H9 (cell line): ENCODE data around the gene HEXIM1. TPM values are rescaled to one million over a fixed set of nuclear protein-coding genes. Genes with fewer than 3 reads are reported as not detected.

Experiments used
- DNase-seq: peaks from one replicate; pipeline ENCODE4 v3.0.0-alpha.2; 2017
- H2AFZ ChIP-seq: one replicate; pipeline ENCODE4 v1.6.1; 2013; ENCODE audit warnings: mild to moderate bottlenecking, low read length, control low read depth, moderate library complexity
- H2AK5ac ChIP-seq: 2 replicates; pipeline ENCODE4 v1.6.1; 2013; ENCODE audit warnings: low read length, control low read depth, mixed read lengths; ENCODE audit not compliant: insufficient read length
- H2BK120ac ChIP-seq: one replicate; pipeline ENCODE4 v1.6.1; 2013; ENCODE audit warnings: low read depth, mild to moderate bottlenecking, low read length, control low read depth, inconsistent platforms; ENCODE audit not compliant: poor library complexity, severe bottlenecking
- H2BK12ac ChIP-seq: 2 replicates; pipeline ENCODE4 v1.6.1; 2013; ENCODE audit warnings: low read length, control low read depth, mixed read lengths, low read depth; ENCODE audit not compliant: insufficient read length
- H2BK15ac ChIP-seq: 2 replicates; pipeline ENCODE4 v1.6.1; 2013; ENCODE audit warnings: low read depth, low read length, control low read depth
- H2BK20ac ChIP-seq: one replicate; pipeline ENCODE4 v1.6.1; 2013; ENCODE audit warnings: low read depth, mild to moderate bottlenecking, low read length, control low read depth, inconsistent platforms; ENCODE audit not compliant: poor library complexity, severe bottlenecking
- H2BK5ac ChIP-seq: 2 replicates; pipeline ENCODE4 v1.6.1; 2013; ENCODE audit warnings: low read length, control low read depth, mixed read lengths; ENCODE audit not compliant: insufficient read length
- H3K14ac ChIP-seq: 2 replicates; pipeline ENCODE4 v1.6.1; 2013; ENCODE audit warnings: low read length, control low read depth; ENCODE audit not compliant: insufficient read depth
- H3K18ac ChIP-seq: 2 replicates; pipeline ENCODE4 v1.6.1; 2013; ENCODE audit warnings: low read depth, mild to moderate bottlenecking, mixed read lengths, low read length, control low read depth; ENCODE audit not compliant: insufficient read length
- H3K23ac ChIP-seq: 2 replicates; pipeline ENCODE4 v1.6.1; 2013; ENCODE audit warnings: low read length, control low read depth, mixed read lengths, low read depth; ENCODE audit not compliant: insufficient read length
- H3K23me2 ChIP-seq: 2 replicates; pipeline ENCODE4 v1.6.1; 2013; ENCODE audit warnings: low read depth, mild to moderate bottlenecking, mixed read lengths, low read length, control low read depth; ENCODE audit not compliant: insufficient read length, poor library complexity, severe bottlenecking
- H3K27ac ChIP-seq: 2 replicates; pipeline ENCODE4 v1.5.1; 2013; ENCODE audit warnings: low read length, control low read depth, mixed read lengths, low read depth; ENCODE audit not compliant: insufficient read length
- H3K27me3 ChIP-seq: 2 replicates; pipeline ENCODE4 v1.6.1; 2013; ENCODE audit warnings: low read length, control low read depth, inconsistent platforms; ENCODE audit not compliant: insufficient read depth
- H3K4ac ChIP-seq: 2 replicates; pipeline ENCODE4 v1.6.1; 2013; ENCODE audit warnings: low read depth, mild to moderate bottlenecking, control low read depth, inconsistent platforms, low read length, moderate library complexity
- H3K4me1 ChIP-seq: 2 replicates; pipeline ENCODE4 v1.6.1; 2013; ENCODE audit warnings: low read length, control low read depth, inconsistent platforms; ENCODE audit not compliant: insufficient read depth
- H3K4me2 ChIP-seq: 2 replicates; pipeline ENCODE4 v1.6.1; 2013; ENCODE audit warnings: low read length, control low read depth, mixed read lengths; ENCODE audit not compliant: insufficient read length, insufficient read depth
- H3K56ac ChIP-seq: 2 replicates; pipeline ENCODE4 v1.6.1; 2013; ENCODE audit warnings: low read depth, mild to moderate bottlenecking, mixed read lengths, low read length, control low read depth; ENCODE audit not compliant: insufficient read length
- H3K79me1 ChIP-seq: 2 replicates; pipeline ENCODE4 v1.6.1; 2013; ENCODE audit warnings: low read depth, mild to moderate bottlenecking, moderate library complexity, low read length, control low read depth, inconsistent platforms; ENCODE audit not compliant: insufficient read depth, poor library complexity, severe bottlenecking
- H3K79me2 ChIP-seq: 2 replicates; pipeline ENCODE4 v1.6.1; 2013; ENCODE audit warnings: low read length, control low read depth, inconsistent platforms; ENCODE audit not compliant: insufficient read depth
- H3K9ac ChIP-seq: 2 replicates; pipeline ENCODE4 v1.6.1; 2013; ENCODE audit warnings: low read length, control low read depth, mixed read lengths; ENCODE audit not compliant: insufficient read length; ENCODE audit errors: extremely low read depth
- H3K9me3 ChIP-seq: one replicate; pipeline ENCODE4 v1.6.1; 2013; ENCODE audit warnings: low read depth, low read length, inconsistent platforms; ENCODE audit not compliant: control insufficient read depth
- H3T11ph ChIP-seq: one replicate; pipeline ENCODE4 v1.6.1; 2013; ENCODE audit warnings: mild to moderate bottlenecking, low read length, control low read depth, inconsistent platforms
- H4K20me1 ChIP-seq: one replicate; pipeline ENCODE4 v1.6.1; 2013; ENCODE audit not compliant: control insufficient read depth, insufficient read length, insufficient read depth
- H4K5ac ChIP-seq: 2 replicates; pipeline ENCODE4 v1.6.1; 2013; ENCODE audit warnings: low read depth, mild to moderate bottlenecking, mixed read lengths, low read length, control low read depth; ENCODE audit not compliant: insufficient read length
- H4K8ac ChIP-seq: replicated peaks from 2 replicates; pipeline ENCODE4 v1.6.1; 2013; ENCODE audit warnings: low read length, control low read depth, mixed read lengths, low read depth; ENCODE audit not compliant: insufficient read length
- H4K91ac ChIP-seq: 2 replicates; pipeline ENCODE4 v1.6.1; 2013; ENCODE audit warnings: low read depth, mild to moderate bottlenecking, moderate library complexity, mixed read lengths, low read length, control low read depth; ENCODE audit not compliant: insufficient read length
- H3K27ac Mint-ChIP-seq, 3 experiments: 2 replicates in 2 of 3; 3 replicates in 1 of 3; pipeline ENCODE4 v1.8.0; 2020 to 2021; ENCODE audit warnings: mixed read lengths in 3 of 3, mild to moderate bottlenecking in 1 of 3, moderate library complexity in 1 of 3
- H3K27me3 Mint-ChIP-seq: 2 replicates; pipeline ENCODE4 v1.8.0; 2021; ENCODE audit warnings: low read depth, mild to moderate bottlenecking, moderate library complexity, mixed read lengths
- H3K36me3 Mint-ChIP-seq, 3 experiments: 2 replicates in 2 of 3; 3 replicates in 1 of 3; pipeline ENCODE4 v1.8.0; 2020 to 2021; ENCODE audit warnings: low read depth in 3 of 3, mixed read lengths in 3 of 3; ENCODE audit not compliant: insufficient read depth in 1 of 3
- H3K4me1 Mint-ChIP-seq, 2 experiments: 2 replicates each; pipeline ENCODE4 v1.8.0; 2020; ENCODE audit warnings: mixed read lengths in 2 of 2
- H3K4me3 Mint-ChIP-seq, 2 experiments: 2 replicates in 1 of 2; 3 replicates in 1 of 2; pipeline ENCODE4 v1.8.0; 2020 to 2021; ENCODE audit warnings: mild to moderate bottlenecking in 2 of 2, mixed read lengths in 2 of 2, moderate library complexity in 1 of 2
- H3K9me3 Mint-ChIP-seq, 2 experiments: 2 replicates in 1 of 2; 3 replicates in 1 of 2; pipeline ENCODE4 v1.8.0; 2020; ENCODE audit warnings: mild to moderate bottlenecking in 2 of 2, mixed read lengths in 2 of 2, moderate library complexity in 1 of 2
- CTCF ChIP-seq: fragments of 200-600 bp; sonication (generic); conservative IDR thresholded peaks from 3 replicates; pipeline ENCODE4 v1.8.0; 2021; ENCODE audit warnings: antibody characterized with exemption, mild to moderate bottlenecking
- WGBS: extraction: QIAGEN DNeasy Blood & Tissue Kit; methylation state at CpG from one replicate; pipeline ENCODE4 v1.1.7; 2013; ENCODE audit warnings: missing lambda C conversion rate, low lambda C conversion rate, mixed read lengths; ENCODE audit not compliant: insufficient read length; ENCODE audit errors: extremely low coverage; 5-methylcytosine and 5-hydroxymethylcytosine counted together
- total RNA-seq: library from RNA; stranded (reverse); gene quantifications from 2 replicates; pipeline ENCODE4 v1.2.1, GENCODE V29; 2021

HEXIM1 gene
- total RNA-seq, 1 experiment from 2014 or later, result 32.4 TPM

GRCh38 chr17:45113424-45113754, 34.9 kb upstream of the HEXIM1 start:
- Mint-ChIP-seq H3K4me1 (peaks cover 8 to 36% of the 10 kb centered on the region in 2 experiments), H3K4me3 (no peak overlapping the region), H3K36me3 (peaks cover 0 to 11% (median 3%) of the 10 kb centered on the region in 3 experiments; a peak in 4 of 7 replicates), H3K9me3 (no peaks in the 10 kb centered on the region), H3K27ac (no peak overlapping the region), H3K27me3 (peaks cover 2% of the 10 kb centered on the region; the same call in 1 of the 2 replicates)
- Histone ChIP-seq H2AFZ (no peak overlapping the region), H3K56ac (no peak overlapping the region), H3T11ph (no peak overlapping the region), H3K4ac (no peak overlapping the region), H3K27ac (no peak overlapping the region), H3K79me2 (no peaks in the 10 kb centered on the region), H3K23me2 (no peaks in the 10 kb centered on the region), H3K9ac (no peak overlapping the region), H3K4me1 (no peaks in the 10 kb centered on the region), H3K79me1 (no peaks in the 10 kb centered on the region), H4K8ac (no peak overlapping the region), H3K27me3 (no peaks in the 10 kb centered on the region), H4K20me1 (no peaks in the 10 kb centered on the region), H4K5ac (no peak overlapping the region), H2BK12ac (no peak overlapping the region), H3K23ac (no peak overlapping the region), H3K18ac (no peak overlapping the region), H2BK15ac (no peak overlapping the region), H3K14ac (no peak overlapping the region; the same call in 1 of the 2 replicates), H4K91ac (no peak overlapping the region), H2AK5ac (no peak overlapping the region), H3K4me2 (no peak overlapping the region), H2BK120ac (no peak overlapping the region), H2BK20ac (no peak overlapping the region), H2BK5ac (no peak overlapping the region), H3K9me3 (no peaks in the 10 kb centered on the region)
- DNase-seq, result no peak
- no peak for TF ChIP-seq CTCF
- WGBS, result no CpG with 5 or more reads among the region's 9 CpGs
